ENCODE measurements around the gene NDUFA8. TPM values are rescaled to one million over a fixed set of nuclear protein-coding genes. Genes with fewer than 3 reads are reported as not detected.

Gene NDUFA8
- total RNA-seq, 1 experiment from 2014 or later, result 60.7 TPM

DNA sequence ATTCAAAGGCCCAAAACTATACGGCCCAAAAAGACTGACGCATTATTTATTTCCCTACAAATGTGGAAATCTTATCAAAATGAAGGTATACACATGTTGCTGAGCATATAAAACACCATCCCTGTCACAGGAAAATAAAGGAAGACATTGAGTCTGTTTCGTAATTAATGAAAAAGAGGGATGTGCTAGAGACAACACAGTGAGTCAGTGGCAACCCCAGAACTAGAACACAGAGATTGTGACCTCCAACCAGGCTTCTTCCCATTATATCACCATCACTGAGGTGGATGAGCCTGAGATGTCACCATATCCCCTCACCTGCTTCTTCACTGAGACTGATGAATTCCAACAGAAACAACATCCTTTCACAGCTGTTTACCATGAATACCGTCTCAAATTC is 3.8 kb downstream of the NDUFA8 start:
- WGBS (ENCODE audit: extremely low coverage, insufficient read length, low lambda C conversion rate), result no CpG with 5 or more reads among the region's 4 CpGs
- no peak overlapping the region for H3K56ac ChIP-seq (ENCODE audit: insufficient read length, low read depth, low read length)
- no peak overlapping the region for H3K9ac ChIP-seq (ENCODE audit: extremely low read depth, insufficient read length, low read length)
- no peak overlapping the region for H2BK5ac ChIP-seq (ENCODE audit: insufficient read length, low read length)
- no peak overlapping the region for H2BK15ac ChIP-seq (ENCODE audit: low read depth, low read length)
- H4K20me1 ChIP-seq (ENCODE audit: control insufficient read depth, insufficient read depth, insufficient read length), result no peaks in the 10 kb centered on the region
- Mint-ChIP-seq H3K36me3 (ENCODE audit: insufficient read depth in 1 of 3, low read depth in 3 of 3) (peaks cover 5 to 9% (median 7%) of the 10 kb centered on the region in 3 experiments; a peak in 6 of 7 replicates), H3K4me1 (peaks cover 8 to 22% of the 10 kb centered on the region in 2 experiments), H3K9me3 (no peaks in the 10 kb centered on the region; a peak in 1 of 5 replicates), H3K27ac (no peak overlapping the region; a peak in 1 of 7 replicates), H3K4me3 (no peak overlapping the region), H3K27me3 (ENCODE audit: low read depth) (peaks cover 2% of the 10 kb centered on the region; the same call in 1 of the 2 replicates)
- DNase-seq, result no peak
- no peak overlapping the region for H3K4me2 ChIP-seq (ENCODE audit: insufficient read depth, insufficient read length, low read length)
- no peak overlapping the region for H2BK12ac ChIP-seq (ENCODE audit: insufficient read length, low read depth, low read length)
- no peak overlapping the region for H2AFZ ChIP-seq (ENCODE audit: low read length)
- no peak overlapping the region for H4K91ac ChIP-seq (ENCODE audit: insufficient read length, low read depth, low read length)
- H2BK120ac ChIP-seq (ENCODE audit: low read depth, low read length, poor library complexity, severe bottlenecking), result no peak overlapping the region
- H3K4me1 ChIP-seq (ENCODE audit: insufficient read depth, low read length), result 0 out of 2 replicates have a peak, but pooled peaks cover 2% of the 10 kb centered on the region
- no peak overlapping the region for H4K8ac ChIP-seq (replicated peaks; ENCODE audit: insufficient read length, low read depth, low read length)
- H3K4ac ChIP-seq (ENCODE audit: low read depth, low read length), result no peak overlapping the region
- H3K27ac ChIP-seq (ENCODE audit: insufficient read length, low read depth, low read length), result no peak overlapping the region
- no peak overlapping the region for H3T11ph ChIP-seq (ENCODE audit: low read length)
- no peak overlapping the region for H3K18ac ChIP-seq (ENCODE audit: insufficient read length, low read depth, low read length)
- H3K27me3 ChIP-seq (ENCODE audit: insufficient read depth, low read length), result no peaks in the 10 kb centered on the region
- H2AK5ac ChIP-seq (ENCODE audit: insufficient read length, low read length), result no peak overlapping the region
- peaks cover 4% of the 10 kb centered on the region for H3K23me2 ChIP-seq (ENCODE audit: insufficient read length, low read depth, low read length, poor library complexity, severe bottlenecking)
- H4K5ac ChIP-seq (ENCODE audit: insufficient read length, low read depth, low read length), result no peak overlapping the region
- H3K14ac ChIP-seq (ENCODE audit: insufficient read depth, low read length), result no peak overlapping the region
- no peaks in the 10 kb centered on the region for H3K9me3 ChIP-seq (ENCODE audit: control insufficient read depth, low read depth, low read length)
- peaks cover 4% of the 10 kb centered on the region for H3K79me1 ChIP-seq (ENCODE audit: insufficient read depth, low read depth, low read length, poor library complexity, severe bottlenecking)
- H2BK20ac ChIP-seq (ENCODE audit: low read depth, low read length, poor library complexity, severe bottlenecking), result no peak overlapping the region
- TF ChIP-seq CTCF (conservative IDR thresholded peaks at IDR 0.05), result no peak
- H3K79me2 ChIP-seq (ENCODE audit: insufficient read depth, low read length), result peaks cover 4% of the 10 kb centered on the region; the same call in 1 of the 2 replicates
- H3K23ac ChIP-seq (ENCODE audit: insufficient read length, low read depth, low read length), result no peak overlapping the region

All from H9 (cell line).